Calu3 (cell line): ENCODE measurements around the gene MAP2K2. TPM values are rescaled to one million over a fixed set of nuclear protein-coding genes. Genes with fewer than 3 reads are reported as not detected.

Experiments used
- BruUV-seq: library from RNA; stranded (reverse); fragments of 400-500 nt; replicated peaks from 2 replicates; lab custom pipeline; 2021; lab: Mats Ljungman, UMichigan
- CTCF ChIA-PET: fragments of 300-600 bp; sonication (Branson Sonifier 250); formaldehyde crosslinking; loops from one replicate; lab custom pipeline; 2022; ENCODE audit warnings: antibody characterized with exemption; lab: Charles Lee
- DNase-seq: peaks from one replicate; pipeline ENCODE4 v3.0.0; 2022
- H3K27ac Mint-ChIP-seq: one replicate; pipeline ENCODE4 v1.8.0; 2022; ENCODE audit warnings: mixed read lengths; ENCODE audit not compliant: unreplicated experiment
- H3K27me3 Mint-ChIP-seq: one replicate; pipeline ENCODE4 v1.8.0; 2022; ENCODE audit warnings: mixed read lengths; ENCODE audit not compliant: unreplicated experiment
- H3K36me3 Mint-ChIP-seq: one replicate; pipeline ENCODE4 v1.8.0; 2022; ENCODE audit warnings: mild to moderate bottlenecking, moderate library complexity, mixed read lengths; ENCODE audit not compliant: insufficient read depth, unreplicated experiment
- H3K4me1 Mint-ChIP-seq: one replicate; pipeline ENCODE4 v1.8.0; 2022; ENCODE audit warnings: mild to moderate bottlenecking, low read depth, mixed read lengths; ENCODE audit not compliant: unreplicated experiment
- H3K4me3 Mint-ChIP-seq: one replicate; pipeline ENCODE4 v1.8.0; 2022; ENCODE audit warnings: mild to moderate bottlenecking, low read depth, moderate library complexity, mixed read lengths; ENCODE audit not compliant: unreplicated experiment
- H3K9me3 Mint-ChIP-seq: one replicate; pipeline ENCODE4 v1.8.0; 2022; ENCODE audit warnings: low read depth, mixed read lengths; ENCODE audit not compliant: unreplicated experiment
- CTCF ChIP-seq: fragments of 200-600 bp; IDR thresholded peaks from one replicate; pipeline ENCODE4 v1.8.0; 2022; ENCODE audit warnings: antibody characterized with exemption; ENCODE audit not compliant: unreplicated experiment
- intact Hi-C: fragments of 100-400 bp; cut with micrococcal nuclease; formaldehyde crosslinking; loops from one replicate; pipeline ENCODE4 v1.10.0; 2022; ENCODE audit not compliant: unreplicated experiment
- total RNA-seq: library from RNA; stranded (reverse); gene quantifications from 2 replicates; pipeline ENCODE4 v1.2.3, GENCODE V29; 2022

Gene MAP2K2
- total RNA-seq, 1 experiment from 2014 or later: 114 TPM

- H3K27ac Mint-ChIP-seq: no peak overlapping the region
- no peak for TF ChIP-seq CTCF
- no peaks in the 10 kb centered on the region for H3K4me1 Mint-ChIP-seq
- no TSS peak for BruUV-seq
- intact Hi-C loops: no loop called here
- H3K9me3 Mint-ChIP-seq: no peaks in the 10 kb centered on the region
- CTCF ChIA-PET: no interaction called here
- H3K4me3 Mint-ChIP-seq: no peak overlapping the region
- no peaks in the 10 kb centered on the region for H3K27me3 Mint-ChIP-seq
- peaks cover 11% of the 10 kb centered on the region for H3K36me3 Mint-ChIP-seq
- no peak for DNase-seq
Observed at GRCh38 chr19:4103080-4103433, 20.9 kb downstream of the MAP2K2 start.

- Mint-ChIP-seq H3K9me3 (no peaks in the 10 kb centered on the region), H3K4me1 (no peaks in the 10 kb centered on the region), H3K36me3 (peaks cover 13% of the 10 kb centered on the region), H3K27ac (no peak overlapping the region), H3K4me3 (no peak overlapping the region), H3K27me3 (no peaks in the 10 kb centered on the region)
- no TSS peak for BruUV-seq
- no peak for TF ChIP-seq CTCF
- CTCF ChIA-PET: interaction anchor here (0.6 kb wide), 1 partner anchor 106 kb away, joined by 4 read pairs; no protein-coding TSS in a partner anchor
- intact Hi-C loops: no loop called here
- no peak for DNase-seq
Observed at GRCh38 chr19:4102339-4103079, 21.4 kb downstream of the MAP2K2 start.

- peaks cover 23% of the 10 kb centered on the region for H3K36me3 Mint-ChIP-seq
- H3K4me3 Mint-ChIP-seq: no peak overlapping the region
- DNase-seq: no peak
- intact Hi-C loops: no loop called here
- CTCF ChIA-PET: no interaction called here
- no TSS peak for BruUV-seq
- H3K4me1 Mint-ChIP-seq: no peaks in the 10 kb centered on the region
- H3K27me3 Mint-ChIP-seq: no peaks in the 10 kb centered on the region
- H3K9me3 Mint-ChIP-seq: no peaks in the 10 kb centered on the region
- TF ChIP-seq CTCF: no peak
- no peak overlapping the region for H3K27ac Mint-ChIP-seq
Observed at GRCh38 chr19:4101496-4101770, 22.5 kb downstream of the MAP2K2 start.

- H3K27me3 Mint-ChIP-seq: no peaks in the 10 kb centered on the region
- no peak for TF ChIP-seq CTCF
- no peak overlapping the region for H3K27ac Mint-ChIP-seq
- no TSS peak for BruUV-seq
- no peaks in the 10 kb centered on the region for H3K4me1 Mint-ChIP-seq
- H3K9me3 Mint-ChIP-seq: no peaks in the 10 kb centered on the region
- H3K36me3 Mint-ChIP-seq: peaks cover 25% of the 10 kb centered on the region
- CTCF ChIA-PET: interaction anchor here (0.7 kb wide), 1 partner anchor 24 kb away, joined by 3 read pairs; no protein-coding TSS in a partner anchor
- no peak overlapping the region for H3K4me3 Mint-ChIP-seq
- no peak for DNase-seq
- intact Hi-C loops: no loop called here
Observed at GRCh38 chr19:4100647-4101495, 23.1 kb downstream of the MAP2K2 start.
